Measurements from ENCODE around the gene DPY19L1.
"Not testable (repeated sequence)": the region's sequence is repeated elsewhere in the genome, so short reads cannot be mapped to it uniquely, and the experiment has no call there.

The DPY19L1 gene

GRCh38 chr7:35037211-35037525 lies at the start of gene DPY19L1:
TSS of gene DPY19L1 (minus strand) at chr7:35037485. CDS start at chr7:35037394, 91 bp downstream.
- DNase-seq: no peak

- DNase-seq: not testable (repeated sequence)
These were observed 42.2 kb upstream of the DPY19L1 start for GRCh38 chr7:35079517-35079916.

GRCh38 chr7:35074008-35074407 lies 36.7 kb upstream of the DPY19L1 start:
- not testable (repeated sequence) for DNase-seq

GRCh38 chr7:35072950-35073827 lies 35.9 kb upstream of the DPY19L1 start:
- DNase-seq: not testable (repeated sequence)

GRCh38 chr7:35069084-35069483 lies 31.8 kb upstream of the DPY19L1 start:
- DNase-seq: not testable (repeated sequence)

GRCh38 chr7:35065382-35065781 lies 28.1 kb upstream of the DPY19L1 start:
- not testable (repeated sequence) for DNase-seq

GRCh38 chr7:35058571-35058970 lies 21.3 kb upstream of the DPY19L1 start:
- DNase-seq: not testable (repeated sequence)

- DNase-seq: not testable (repeated sequence)
These were observed 20.5 kb upstream of the DPY19L1 start for GRCh38 chr7:35057505-35058451.

GRCh38 chr7:35055733-35056132 lies 18.4 kb upstream of the DPY19L1 start:
- DNase-seq: not testable (repeated sequence)

GRCh38 chr7:35053488-35054175 lies 16.3 kb upstream of the DPY19L1 start:
- DNase-seq: not testable (repeated sequence)

- DNase-seq: not testable (repeated sequence)
These were observed 11.1 kb upstream of the DPY19L1 start for GRCh38 chr7:35048390-35048789.

- not testable (repeated sequence) for DNase-seq
These were observed 10.6 kb upstream of the DPY19L1 start for GRCh38 chr7:35047912-35048305.

- not testable (repeated sequence) for DNase-seq
These were observed 10.1 kb upstream of the DPY19L1 start for GRCh38 chr7:35047263-35047911.

GRCh38 chr7:35043301-35043700 lies 6.0 kb upstream of the DPY19L1 start:
- not testable (repeated sequence) for DNase-seq

- DNase-seq: no peak
These were observed 3.6 kb upstream of the DPY19L1 start for GRCh38 chr7:35040906-35041305.

- DNase-seq: no peak
These were observed 2.1 kb upstream of the DPY19L1 start for GRCh38 chr7:35039343-35039742.

- DNase-seq: no peak
These were observed 1.1 kb upstream of the DPY19L1 start for GRCh38 chr7:35038354-35038753.

GRCh38 chr7:35037526-35038341 lies 449 bp upstream of the DPY19L1 start:
- peak; percentile 93 for DNase-seq

- DNase-seq: peak; percentile 34
These were observed 719 bp downstream of the DPY19L1 start for GRCh38 chr7:35036361-35037171.

- no peak for DNase-seq
These were observed 1.7 kb downstream of the DPY19L1 start for GRCh38 chr7:35035511-35035961.
